Ovary (tissue), 9 donors: ENCODE data around the gene ADCYAP1. TPM values are rescaled to one million over a fixed set of nuclear protein-coding genes. Genes with fewer than 3 reads are reported as not detected.

Source experiments
- DNase-seq, 5 donors: peaks; one replicate each; pipeline ENCODE4 v3.0.0-alpha.2; 2019 to 2020
- H3K27ac ChIP-seq, 2 donors: fragments of 200-600 bp; one replicate each; pipeline versions ENCODE4 v1.5.1 to v1.8.0; 2019 to 2022
- H3K27me3 ChIP-seq: fragments of 200-600 bp; one replicate; pipeline ENCODE4 v1.8.0; 2022
- H3K36me3 ChIP-seq: fragments of 200-600 bp; sonication (generic); one replicate; pipeline ENCODE4 v1.5.1; 2019
- H3K4me1 ChIP-seq: one replicate; pipeline ENCODE4 v1.8.1; 2013; ENCODE audit warnings: mild to moderate bottlenecking, moderate library complexity; ENCODE audit not compliant: insufficient read depth
- H3K4me3 ChIP-seq: fragments of 200-600 bp; sonication (generic); one replicate; pipeline ENCODE4 v1.5.1; 2017
- H3K9me3 ChIP-seq, 2 donors: fragments of 200-600 bp in 1 of 2; sonication (generic) in 1 of 2; one replicate each; pipeline versions ENCODE4 v1.5.1 to v1.8.1; 2013 to 2019; ENCODE audit warnings: mild to moderate bottlenecking in 1 of 2, moderate library complexity in 1 of 2
- CTCF ChIP-seq, 3 donors: fragments of 450-650 bp in 2 of 3; fragments of 200-600 bp in 1 of 3; IDR thresholded peaks; one replicate each; pipeline versions ENCODE4 v1.5.1 to v1.8.0; 2016 to 2022; ENCODE audit warnings: antibody characterized with exemption in 3 of 3, mild to moderate bottlenecking in 1 of 3
- EP300 ChIP-seq: sonication (generic); formaldehyde crosslinking; IDR thresholded peaks from one replicate; pipeline ENCODE4 v1.6.1; 2017; ENCODE audit warnings: antibody characterized with exemption
- POLR2A ChIP-seq: fragments of 450-650 bp; IDR thresholded peaks from one replicate; pipeline ENCODE4 v1.6.1; 2017; ENCODE audit warnings: antibody characterized with exemption, mild to moderate bottlenecking, moderate library complexity
- WGBS, 3 donors: extraction: QIAGEN DNeasy Blood & Tissue Kit in 1 of 3; methylation state at CpG; one replicate each; pipeline versions ENCODE4 v1.1.5 to v1.1.7; 2013 to 2017; 5-methylcytosine and 5-hydroxymethylcytosine counted together
- intact Hi-C, 4 donors: fragments of 100-400 bp; cut with DNase I; formaldehyde crosslinking; loops; one replicate each; pipeline versions ENCODE4 v1.11.0 to v1.15.1; 2022 to 2023
- polyA plus RNA-seq, 2 donors: library from polyadenylated mRNA; stranded (reverse); fragments of 200-250 nt in 1 of 2; fragments of 350-450 nt in 1 of 2; fragmentation: Illumina TruSeq in 1 of 2; extraction: RNeasy Lipid Tissue Mini Kit (QIAGEN cat#74804) in 1 of 2; gene quantifications; one replicate each; pipeline ENCODE4 v1.2.3, GENCODE V29; 2013 to 2014
- total RNA-seq, 7 donors: library from RNA; depleted of rRNA in 2 of 7; stranded (reverse); fragments of >200 nt in 2 of 7; fragmentation: NEBNext Ultra II Directional in 3 of 7; extraction: Animal tissue kit (Norgen Biotek cat#: 25700) in 3 of 7; gene quantifications; one replicate each; pipeline versions ENCODE4 v1.1.0 to v1.2.4, GENCODE V29; 2016 to 2023
- donor health status: DM: no; HTN: no; CAD: no; lungs with moderate emphysema.
- donor health status: DM: no; HTN: no; CAD: no.
- donor health status: Bipolar disorder and iron deficiency.
- donor health status: DM: yes; HTN: yes; CAD: no.
- donor health status: DM: no; HTN: no; CAD: no.
- donor health status: DM: yes; HTN: yes; CAD: no.

Gene ADCYAP1
- total and polyA plus RNA-seq, 9 donors: 0.13 to 4.9 (median 0.35) TPM; not detected in 5

- TF ChIP-seq CTCF (IDR thresholded peaks at IDR 0.05) (no peak), POLR2A (no peak), EP300 (no peak)
- Histone ChIP-seq H3K9me3 (no peaks in the 10 kb centered on the region), H3K27me3 (no peaks in the 10 kb centered on the region), H3K4me1 (no peaks in the 10 kb centered on the region), H3K36me3 (no peaks in the 10 kb centered on the region), H3K27ac (no peak overlapping the region), H3K4me3 (no peak overlapping the region)
- WGBS, 3 donors: 74 to 82% (median 80%) methylated on average over 5 of the region's 5 CpGs
- intact Hi-C loops: no loop called here
- no peak for DNase-seq
Measured at GRCh38 chr18:957829-958228, 53.2 kb downstream of the ADCYAP1 start.

DNA sequence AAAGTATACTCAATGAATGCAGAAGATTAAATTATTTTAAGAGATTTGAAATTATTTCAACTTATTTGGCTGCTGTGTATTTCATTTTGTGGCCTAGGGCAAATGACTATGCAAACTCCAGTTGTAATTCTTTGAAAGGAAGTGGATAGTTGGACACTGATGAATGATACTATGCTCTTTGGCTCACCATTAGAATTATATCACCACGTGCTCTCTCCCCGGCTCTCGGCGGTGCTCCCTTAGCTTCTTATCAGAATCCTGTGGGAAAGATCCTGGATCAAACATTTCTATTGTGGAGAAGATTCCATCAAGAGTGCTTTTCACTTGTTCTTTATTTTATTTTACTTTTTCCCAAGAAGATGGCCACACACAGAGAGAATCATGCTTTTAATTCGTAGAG, 55.2 kb downstream of the ADCYAP1 start:
- H3K27me3 ChIP-seq: no peaks in the 10 kb centered on the region
- no peaks in the 10 kb centered on the region for H3K36me3 ChIP-seq
- no peak overlapping the region for H3K27ac ChIP-seq
- peaks cover 1% of the 10 kb centered on the region for H3K4me1 ChIP-seq
- WGBS, 3 donors: 35 to 41% (median 38%) methylated on average over 5 of the region's 5 CpGs
- no peak overlapping the region for H3K4me3 ChIP-seq
- no peak for DNase-seq
- intact Hi-C loops: no loop called here
- TF ChIP-seq CTCF (IDR thresholded peaks at IDR 0.05) (no peak), EP300 (no peak), POLR2A (no peak)
- H3K9me3 ChIP-seq: no peaks in the 10 kb centered on the region

Other genes starting within 250 kb of the ADCYAP1 start
- 1 to 10 TPM in 6 of 7 donors, under 1 TPM in 1; 0.48 to 7.9 (median 4.4) TPM for gene TYMS, start 247.2 kb upstream of the ADCYAP1 start, total RNA-seq
- gene TYMS, start 247.2 kb upstream of the ADCYAP1 start, polyA plus RNA-seq: 1 to 10 TPM; 2.8 to 8.4 TPM
- gene ENOSF1, start 192.2 kb upstream of the ADCYAP1 start, total RNA-seq: 10 to 100 TPM; 45.1 to 94.9 (median 55.1) TPM
- 10 to 100 TPM; 29.2 to 52.7 TPM for gene ENOSF1, start 192.2 kb upstream of the ADCYAP1 start, polyA plus RNA-seq
- gene YES1, start 92.6 kb upstream of the ADCYAP1 start, total RNA-seq: 10 to 100 TPM; 30.7 to 95.1 (median 35.1) TPM
- 10 to 100 TPM; 14.3 to 18.2 TPM for gene YES1, start 92.6 kb upstream of the ADCYAP1 start, polyA plus RNA-seq